ENCODE data around the gene MAP4K4. TPM values are rescaled to one million over a fixed set of nuclear protein-coding genes. Genes with fewer than 3 reads are reported as not detected.

MAP4K4 gene
- total and polyA plus RNA-seq, 8 donors, result 9.6 to 71.6 (median 23.8) TPM

DNA sequence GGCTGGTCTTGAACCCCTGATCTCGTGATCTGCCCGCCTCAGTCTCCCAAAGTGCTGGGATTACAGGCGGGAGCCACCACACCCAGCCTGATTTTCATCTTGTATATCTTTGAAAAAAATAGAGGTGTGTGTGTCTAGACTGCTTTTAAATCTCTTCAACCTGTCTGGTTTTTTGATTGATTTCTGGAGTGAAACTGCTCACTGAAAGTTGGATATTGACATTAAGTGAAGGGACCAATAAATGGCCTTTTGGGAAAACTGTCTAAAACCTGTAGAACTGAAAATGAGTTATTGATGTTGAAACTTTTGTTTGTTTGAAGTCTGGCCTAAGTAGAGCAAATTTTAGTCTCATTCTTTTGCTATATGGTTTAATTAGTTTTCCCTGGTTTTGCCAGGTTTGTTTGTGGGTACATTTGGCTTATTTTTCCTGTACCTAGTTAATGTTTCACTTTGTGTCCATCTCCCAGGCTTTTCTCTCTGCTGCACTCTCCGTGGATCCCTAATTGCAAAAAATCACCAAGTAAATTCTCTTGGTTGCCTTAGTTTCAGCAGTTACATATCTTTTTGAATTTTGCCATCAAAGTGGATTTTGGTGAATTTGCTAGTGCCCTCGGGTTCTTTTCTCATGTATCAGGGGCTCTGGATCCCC, 144.3 kb downstream of the MAP4K4 start:
- peaks cover 30 to 98% (median 91%) of the 10 kb centered on the region in 4 donors for H3K36me3 ChIP-seq
- intact Hi-C loops (cut with DNase I; ENCODE audit: low total_unique reads), result no loop called here

DNA sequence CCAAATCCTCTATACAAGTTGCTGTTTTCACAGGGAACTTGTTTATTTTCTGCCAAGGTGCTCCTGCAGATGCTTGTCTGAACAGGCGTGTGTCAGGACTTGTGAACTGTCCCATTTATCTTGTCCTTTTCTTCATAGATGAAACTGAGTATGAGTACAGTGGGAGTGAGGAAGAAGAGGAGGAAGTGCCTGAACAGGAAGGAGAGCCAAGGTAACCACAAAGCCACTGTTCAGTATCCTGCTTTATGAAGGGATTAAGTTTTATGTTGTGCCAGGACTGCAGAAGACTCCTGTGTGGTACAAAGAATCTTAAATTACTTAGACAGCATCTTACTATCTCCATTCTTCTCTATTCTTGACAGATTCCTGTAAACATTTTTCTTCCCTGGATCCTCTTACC, 145.0 kb downstream of the MAP4K4 start:
- Histone ChIP-seq H3K4me1 (peaks cover 0 to 27% (median 6%) of the 10 kb centered on the region in 4 donors), H3K27ac (no peak overlapping the region), H3K9me3 (no peaks in the 10 kb centered on the region), H3K4me3 (no peak overlapping the region), H3K36me3 (peaks cover 26 to 98% (median 90%) of the 10 kb centered on the region in 4 donors), H3K27me3 (no peaks in the 10 kb centered on the region)
- intact Hi-C loops (cut with DNase I; ENCODE audit: low total_unique reads), result no loop called here
- TF ChIP-seq, protein P1, sequence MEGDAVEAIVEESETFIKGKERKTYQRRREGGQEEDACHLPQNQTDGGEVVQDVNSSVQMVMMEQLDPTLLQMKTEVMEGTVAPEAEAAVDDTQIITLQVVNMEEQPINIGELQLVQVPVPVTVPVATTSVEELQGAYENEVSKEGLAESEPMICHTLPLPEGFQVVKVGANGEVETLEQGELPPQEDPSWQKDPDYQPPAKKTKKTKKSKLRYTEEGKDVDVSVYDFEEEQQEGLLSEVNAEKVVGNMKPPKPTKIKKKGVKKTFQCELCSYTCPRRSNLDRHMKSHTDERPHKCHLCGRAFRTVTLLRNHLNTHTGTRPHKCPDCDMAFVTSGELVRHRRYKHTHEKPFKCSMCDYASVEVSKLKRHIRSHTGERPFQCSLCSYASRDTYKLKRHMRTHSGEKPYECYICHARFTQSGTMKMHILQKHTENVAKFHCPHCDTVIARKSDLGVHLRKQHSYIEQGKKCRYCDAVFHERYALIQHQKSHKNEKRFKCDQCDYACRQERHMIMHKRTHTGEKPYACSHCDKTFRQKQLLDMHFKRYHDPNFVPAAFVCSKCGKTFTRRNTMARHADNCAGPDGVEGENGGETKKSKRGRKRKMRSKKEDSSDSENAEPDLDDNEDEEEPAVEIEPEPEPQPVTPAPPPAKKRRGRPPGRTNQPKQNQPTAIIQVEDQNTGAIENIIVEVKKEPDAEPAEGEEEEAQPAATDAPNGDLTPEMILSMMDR (IDR thresholded peaks at IDR 0.05), result no peak
- no peak for TF ChIP-seq POLR2AphosphoS5 (IDR thresholded peaks at IDR 0.05)
- no peak for TF ChIP-seq POLR2A (IDR thresholded peaks at IDR 0.05)
- no peak for TF ChIP-seq EP300 (IDR thresholded peaks at IDR 0.05)
- no peak for DNase-seq
- WGBS, 5 donors, result 76 to 89% (median 81%) methylated on average over 1 of the region's 1 CpG

More for the DNA sequence above, 144.3 kb downstream of the MAP4K4 start:
- H3K9me3 ChIP-seq, result no peaks in the 10 kb centered on the region
- no peak for DNase-seq
- no peak overlapping the region for H3K4me3 ChIP-seq
- H3K4me1 ChIP-seq, result peaks cover 0 to 27% (median 6%) of the 10 kb centered on the region in 4 donors
- WGBS, 5 donors, result 88 to 93% (median 90%) methylated on average over 5 of the region's 5 CpGs
- TF ChIP-seq, protein P1 (IDR thresholded peaks at IDR 0.05), result no peak
- TF ChIP-seq POLR2A (IDR thresholded peaks at IDR 0.05) (no peak), POLR2AphosphoS5 (IDR thresholded peaks at IDR 0.05) (no peak), EP300 (IDR thresholded peaks at IDR 0.05) (no peak)
- no peak overlapping the region for H3K27ac ChIP-seq
- no peaks in the 10 kb centered on the region for H3K27me3 ChIP-seq

DNA sequence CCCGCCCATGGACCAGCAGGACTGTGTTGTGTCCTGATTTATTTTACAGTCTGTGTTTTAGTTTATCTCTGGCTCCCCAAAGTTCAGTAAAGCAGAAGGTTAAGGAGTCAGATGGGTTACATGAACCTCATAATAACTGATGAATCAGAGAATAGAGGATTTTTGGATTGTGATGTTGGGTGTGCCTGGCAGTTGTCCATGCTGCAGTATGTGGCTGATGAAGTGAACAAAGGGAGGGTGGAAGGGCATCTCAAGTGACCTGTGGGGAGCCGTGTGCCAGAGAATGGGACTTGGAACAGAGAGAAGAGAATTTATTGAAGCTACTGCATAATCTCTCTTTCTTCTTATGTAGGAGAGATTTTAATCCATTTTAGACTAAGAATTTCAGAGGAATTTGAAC, 145.5 kb downstream of the MAP4K4 start:
- intact Hi-C loops (cut with DNase I; ENCODE audit: low total_unique reads), result no loop called here
- H3K27me3 ChIP-seq, result no peaks in the 10 kb centered on the region
- H3K36me3 ChIP-seq, result peaks cover 25 to 96% (median 91%) of the 10 kb centered on the region in 4 donors
- H3K4me3 ChIP-seq, result no peak overlapping the region
- WGBS, 5 donors, result 57 to 75% (median 68%) methylated on average over 2 of the region's 2 CpGs
- no peak for TF ChIP-seq POLR2AphosphoS5 (IDR thresholded peaks at IDR 0.05)
- TF ChIP-seq POLR2A (IDR thresholded peaks at IDR 0.05), result no peak
- TF ChIP-seq, protein P1 (IDR thresholded peaks at IDR 0.05), result no peak
- TF ChIP-seq EP300 (IDR thresholded peaks at IDR 0.05), result no peak
- no peaks in the 10 kb centered on the region for H3K9me3 ChIP-seq
- no peak overlapping the region for H3K27ac ChIP-seq
- DNase-seq, result no peak
- H3K4me1 ChIP-seq, result peaks cover 0 to 27% (median 6%) of the 10 kb centered on the region in 4 donors

DNA sequence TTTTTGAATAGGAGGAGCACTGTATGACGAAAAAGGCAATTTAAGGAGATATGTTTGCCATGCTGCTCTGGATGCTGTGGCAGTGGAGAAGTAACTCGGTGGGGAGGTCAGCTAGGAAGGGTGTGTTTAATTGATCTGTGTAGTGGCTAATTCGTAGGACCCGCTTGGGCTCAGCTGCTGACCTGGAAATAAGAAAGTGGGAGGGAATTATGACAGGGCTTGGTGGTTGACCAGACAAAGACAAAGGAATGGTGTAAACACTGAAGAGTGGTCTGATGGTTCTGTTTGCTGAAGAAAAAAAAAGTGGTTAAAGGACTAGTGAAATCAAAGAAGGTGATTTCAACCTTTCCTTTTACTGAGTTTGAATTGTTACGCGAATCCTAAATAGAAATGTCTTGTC, 146.0 kb downstream of the MAP4K4 start:
- DNase-seq, result no peak
- Histone ChIP-seq H3K4me3 (no peak overlapping the region), H3K27me3 (no peaks in the 10 kb centered on the region), H3K9me3 (no peaks in the 10 kb centered on the region), H3K4me1 (peaks cover 0 to 29% (median 7%) of the 10 kb centered on the region in 4 donors), H3K27ac (peak overlapping the region in 1 of 5 donors; percentile 12), H3K36me3 (peaks cover 25 to 96% (median 90%) of the 10 kb centered on the region in 4 donors)
- no peak for TF ChIP-seq POLR2AphosphoS5 (IDR thresholded peaks at IDR 0.05)
- no peak for TF ChIP-seq POLR2A (IDR thresholded peaks at IDR 0.05)
- TF ChIP-seq EP300 (IDR thresholded peaks at IDR 0.05), result no peak
- TF ChIP-seq, protein P1 (IDR thresholded peaks at IDR 0.05), result no peak
- WGBS, 5 donors, result 86 to 93% (median 90%) methylated on average over 6 of the region's 6 CpGs
- intact Hi-C loops (cut with DNase I; ENCODE audit: low total_unique reads), result no loop called here

Data from stomach (tissue), 9 donors.